ENCODE data around the gene ROR2.

The ROR2 gene

DNA sequence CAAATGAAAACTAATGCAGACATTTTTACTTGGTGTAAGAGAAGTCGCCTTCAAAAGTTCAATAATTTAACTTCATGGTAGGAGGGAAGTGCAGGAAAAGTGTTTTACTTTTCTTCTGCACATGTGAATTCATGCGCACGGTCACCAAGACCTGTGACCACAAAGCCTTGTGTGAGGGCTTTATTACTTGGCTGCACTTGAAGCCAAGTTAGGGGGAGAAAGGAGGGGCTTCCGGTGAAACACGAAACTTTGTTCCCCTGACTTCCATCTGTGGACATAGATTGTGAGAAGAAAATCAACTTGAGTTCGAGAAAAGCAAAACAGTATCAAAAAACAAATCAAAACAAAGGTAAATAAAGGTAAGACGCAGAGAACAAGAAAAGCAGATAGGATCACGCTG, 239.9 kb downstream of the ROR2 start:
- DNase-seq: no peak

GRCh38 chr9:91705386-91705785, 244.6 kb downstream of the ROR2 start:
- no peak for DNase-seq

GRCh38 chr9:91700475-91700874, 249.6 kb downstream of the ROR2 start:
- no peak for DNase-seq

GRCh38 chr9:91698266-91698665, 251.8 kb downstream of the ROR2 start:
- no peak for DNase-seq

DNA sequence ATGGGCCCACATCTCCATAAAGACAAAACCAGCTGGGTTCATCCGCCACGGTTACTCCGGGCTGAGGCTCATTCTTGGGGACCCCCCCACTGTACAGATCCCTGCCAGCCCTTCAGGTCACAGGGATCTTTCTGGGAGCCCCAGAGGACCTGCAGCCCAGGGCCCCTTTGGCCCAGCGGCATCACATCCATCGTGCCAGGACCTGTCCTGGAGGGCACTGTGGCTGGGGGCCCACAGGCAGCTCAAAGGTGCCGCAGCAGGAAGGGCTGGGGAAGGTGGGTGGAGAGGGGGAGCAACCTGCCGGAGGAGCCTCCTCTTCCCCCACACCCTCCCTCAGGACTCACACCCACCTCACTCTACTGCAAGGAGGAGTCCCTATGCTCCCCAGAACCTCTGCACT, 252.8 kb downstream of the ROR2 start:
- DNase-seq: no peak

GRCh38 chr9:91694081-91694870, 255.8 kb downstream of the ROR2 start:
- no peak for DNase-seq

DNA sequence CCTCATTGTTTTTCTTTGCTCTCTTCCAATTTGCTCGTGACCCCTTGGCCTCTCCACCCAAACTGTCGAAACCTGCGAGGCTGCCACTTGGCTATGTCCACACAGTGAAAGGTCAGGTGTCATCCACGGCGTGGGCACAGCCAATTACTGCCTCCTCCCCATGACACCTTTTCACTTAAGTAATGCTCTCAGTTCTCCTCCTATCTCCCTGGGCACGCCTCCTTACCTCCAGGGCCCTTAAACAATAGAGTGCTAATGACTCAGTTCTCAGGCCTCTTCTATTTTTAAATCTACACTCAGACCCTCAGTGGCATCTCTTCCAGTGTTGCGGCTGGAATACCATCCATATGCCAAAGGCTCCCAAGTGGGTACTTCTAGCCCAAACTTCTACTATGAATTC, 256.8 kb downstream of the ROR2 start:
- no peak for DNase-seq

DNA sequence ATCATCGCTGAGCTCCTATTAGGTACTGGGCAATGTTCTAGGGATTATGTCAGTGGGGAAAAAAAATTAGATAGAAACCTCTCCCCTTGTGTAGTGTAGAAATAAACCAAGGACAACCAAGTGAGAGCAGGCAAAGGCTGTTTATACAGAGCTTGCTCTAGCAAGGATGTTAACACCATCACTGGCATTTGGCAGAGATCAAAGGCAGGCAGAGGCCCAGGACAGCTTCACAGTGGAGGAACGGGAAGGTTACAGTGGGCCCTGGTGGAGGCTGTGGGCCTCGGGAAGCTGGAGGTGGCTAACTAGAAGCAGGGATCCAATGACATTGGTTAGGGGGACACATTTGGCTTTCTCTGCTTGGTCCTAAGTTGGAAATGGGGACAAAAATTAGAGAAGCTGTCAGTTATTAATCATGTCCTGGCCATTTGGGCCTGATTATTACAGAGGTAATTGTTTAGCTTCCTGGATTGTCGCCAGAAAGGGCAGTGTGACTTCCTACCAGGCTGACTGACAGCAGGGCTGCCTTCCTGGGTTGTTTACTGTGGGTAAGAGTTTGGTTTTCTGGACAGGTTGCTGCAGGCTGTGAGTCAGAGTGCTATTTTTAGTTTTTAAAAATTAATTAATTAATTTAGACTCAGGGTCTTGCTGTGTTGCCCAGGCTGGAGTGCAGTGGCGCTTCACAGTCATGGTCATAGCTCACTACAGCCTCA, 259.3 kb downstream of the ROR2 start:
- no peak for DNase-seq

- no peak for DNase-seq
Observed at GRCh38 chr9:91689006-91689405, 261.0 kb downstream of the ROR2 start.

DNA sequence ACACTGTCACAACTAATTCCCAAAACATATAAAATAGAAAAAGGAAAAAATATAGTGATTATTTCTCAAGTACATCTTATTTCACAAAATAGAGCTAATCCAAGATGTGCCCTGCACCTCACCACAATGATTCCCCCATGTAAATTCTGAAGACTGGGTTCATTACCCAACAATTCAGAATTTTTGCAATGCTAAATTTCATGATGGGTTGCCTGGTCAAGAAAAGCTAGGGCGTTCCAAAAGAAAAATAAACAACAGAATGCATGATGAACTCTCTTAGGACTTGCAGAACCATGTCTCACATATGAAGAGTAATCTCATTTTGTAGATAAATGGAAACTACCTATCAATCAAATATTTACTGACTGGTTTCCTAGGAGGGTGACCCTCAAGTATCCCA, 266.8 kb downstream of the ROR2 start:
- no peak for DNase-seq

DNA sequence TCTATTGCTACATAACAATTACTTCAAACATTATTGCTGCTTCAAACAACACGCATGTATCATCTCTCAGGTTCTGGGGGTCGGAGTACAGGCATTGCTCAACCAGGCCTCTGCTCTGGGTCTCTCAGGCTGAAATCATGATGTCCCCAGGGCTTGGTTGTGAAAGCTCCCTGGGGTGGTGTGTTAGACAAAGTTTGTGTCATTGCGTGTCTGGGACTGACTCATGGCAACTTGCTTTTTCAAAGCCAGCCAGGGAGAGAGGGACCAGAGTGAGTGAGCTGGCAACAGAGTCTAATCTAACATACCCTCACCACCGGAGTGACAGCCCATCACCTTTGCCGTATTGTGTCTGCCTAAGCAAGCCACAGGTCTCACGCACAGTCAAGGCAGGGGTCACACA, 267.2 kb downstream of the ROR2 start:
- no peak for DNase-seq

GRCh38 chr9:91681461-91682305, 268.3 kb downstream of the ROR2 start:
- peak; percentile 30 to 38 for DNase-seq

- no peak for DNase-seq
Observed at GRCh38 chr9:91680998-91681397, 269.0 kb downstream of the ROR2 start.

GRCh38 chr9:91680106-91680505, 269.9 kb downstream of the ROR2 start:
- no peak for DNase-seq

DNA sequence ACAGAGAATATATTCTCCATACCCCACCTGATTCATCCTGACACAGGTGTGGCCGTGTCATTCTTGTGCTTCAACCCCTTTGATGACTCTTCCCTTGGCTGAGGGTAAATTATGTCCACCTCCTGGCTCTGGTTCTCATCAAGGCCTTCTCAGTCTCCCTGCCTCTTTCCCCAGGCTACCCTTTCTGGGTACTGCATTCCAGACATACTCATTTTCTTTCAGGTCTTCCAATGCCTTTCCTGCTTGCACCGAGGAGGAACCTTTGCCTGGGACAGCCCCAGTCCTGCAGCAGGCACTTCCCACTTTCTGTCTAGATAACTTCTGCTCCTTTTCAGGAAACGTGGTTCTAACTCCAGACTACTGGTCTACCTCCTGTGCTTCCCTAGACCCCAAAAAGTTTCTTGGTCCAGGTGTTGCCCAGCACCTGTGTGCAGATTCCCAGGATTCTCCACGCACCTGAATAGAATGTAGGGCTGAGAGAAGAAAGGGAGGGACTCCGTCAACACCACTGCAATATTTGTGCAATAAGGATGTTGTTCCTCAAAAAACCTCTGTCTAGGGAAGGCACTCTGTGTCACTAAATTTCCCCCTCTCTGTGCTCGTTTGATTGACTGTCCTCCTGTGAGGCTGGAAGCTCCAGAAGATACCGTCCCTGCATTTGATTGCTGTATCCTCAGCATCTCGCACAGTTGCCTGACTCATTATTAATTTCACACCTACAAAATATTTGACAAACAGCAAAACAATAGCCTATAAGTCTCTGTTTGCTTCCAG, 271.0 kb downstream of the ROR2 start:
- DNase-seq: no peak

GRCh38 chr9:91677822-91678436, 272.1 kb downstream of the ROR2 start:
- DNase-seq: no peak

GRCh38 chr9:91677331-91677730, 272.7 kb downstream of the ROR2 start:
- DNase-seq: no peak

- DNase-seq: no peak
Observed at GRCh38 chr9:91676046-91676445, 274.0 kb downstream of the ROR2 start.

DNA sequence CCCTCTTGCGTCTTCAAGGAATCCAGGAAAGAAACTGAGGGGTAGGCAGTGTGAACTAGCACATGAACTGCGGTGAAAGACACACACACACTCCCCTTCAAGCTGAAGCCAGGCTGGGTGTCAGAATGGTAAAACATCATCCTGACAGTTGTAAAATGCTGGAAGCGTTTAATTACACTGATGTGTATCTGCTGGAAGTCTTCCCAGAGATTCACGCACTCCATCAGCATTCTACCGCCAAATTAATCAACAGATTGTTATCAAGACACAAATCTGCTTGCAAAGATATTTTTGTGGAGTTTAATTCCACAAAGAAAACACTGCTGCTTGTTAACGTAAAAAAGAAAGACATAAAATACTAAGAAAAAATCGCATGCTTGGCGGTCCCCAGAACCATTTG, 285.4 kb downstream of the ROR2 start:
- DNase-seq: no peak

DNA sequence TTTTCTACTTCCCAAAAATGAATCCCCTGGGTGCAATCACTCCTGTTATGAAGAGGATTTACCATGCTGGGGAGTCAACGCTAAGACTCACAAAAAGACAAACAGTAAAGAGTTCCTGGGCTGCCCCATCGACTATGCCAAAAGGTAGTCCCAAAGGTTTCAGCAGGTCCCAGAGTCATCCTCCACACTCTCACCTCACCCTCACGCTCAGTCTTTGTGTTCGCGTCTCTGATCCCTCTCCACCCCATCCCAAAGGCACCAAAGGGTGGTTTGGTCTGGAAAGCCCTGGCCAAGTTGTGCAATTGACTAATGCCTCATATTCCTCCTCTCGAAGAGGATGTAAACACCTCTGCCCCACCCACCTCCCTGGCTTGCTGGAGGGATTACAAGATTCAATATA, 286.2 kb downstream of the ROR2 start:
- DNase-seq: no peak

GRCh38 chr9:91661451-91661850, 288.6 kb downstream of the ROR2 start:
- DNase-seq: no peak

GRCh38 chr9:91660521-91660920, 289.5 kb downstream of the ROR2 start:
- DNase-seq: no peak

All from activated CD4-positive, alpha-beta T cell treated with anti-CD3 and anti-CD28 coated beads for 4 hours (primary cell).